Right lobe of liver (tissue), 4 donors: ENCODE data around the gene LPCAT1.

Experiments
- CTCF ChIP-seq, 4 donors: fragments of 200-600 bp in 3 of 4; fragments of 450-650 bp in 1 of 4; IDR thresholded peaks; one replicate each; pipeline versions ENCODE4 v1.5.1 to v1.8.0; 2016 to 2022; ENCODE audit warnings: antibody characterized with exemption in 4 of 4, mild to moderate bottlenecking in 2 of 4
- POLR2A ChIP-seq: fragments of 450-650 bp; IDR thresholded peaks from one replicate; pipeline ENCODE4 v1.6.1; 2017; ENCODE audit warnings: antibody characterized with exemption, mild to moderate bottlenecking
- donor health status: DM: no; HTN: no; CAD: no.
- donor health status: DM: no; HTN: no; CAD: no.
- donor health status: DM: no; HTN: yes; CAD: no.

- TF ChIP-seq CTCF (IDR thresholded peaks at IDR 0.05) (no peak), POLR2A (no peak)
These were observed 30.3 kb downstream of the LPCAT1 start for GRCh38 chr5:1493413-1493812.
